GOT3 (cell line): ENCODE measurements around the gene IL32.
"Not testable (repeated sequence)": the region's sequence is repeated elsewhere in the genome, so short reads cannot be mapped to it uniquely, and the experiment has no call there.

Experiments
- DNase-seq: peaks from one replicate; lab custom pipeline; 2025; ENCODE audit warnings: mixed read lengths; lab: John Stamatoyannopoulos, UW

The IL32 gene

DNA sequence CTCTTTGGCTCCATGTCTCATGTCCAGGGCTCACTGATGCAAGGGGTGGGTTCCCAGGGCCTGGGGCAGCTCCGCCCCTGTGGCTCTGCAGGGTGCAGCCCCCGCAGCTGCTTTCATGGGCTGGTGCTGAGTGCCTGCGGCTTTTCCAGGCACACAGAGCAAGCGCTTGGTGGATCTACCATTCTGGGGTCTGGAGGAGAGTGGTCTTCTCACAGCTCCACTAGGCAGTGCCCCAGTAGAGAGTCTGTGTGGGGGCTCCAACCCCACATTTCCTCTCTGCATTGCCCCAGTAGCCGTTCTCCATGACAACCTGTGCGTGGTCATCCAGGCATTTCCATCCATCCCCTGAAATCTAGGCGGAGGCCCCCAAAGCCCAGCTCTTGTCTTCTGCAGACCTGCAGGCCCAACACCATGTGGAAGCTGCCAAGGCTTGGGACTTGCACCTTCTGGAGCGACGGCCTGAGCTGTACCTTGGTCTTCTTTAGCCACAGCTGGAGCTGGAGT, 5.2 kb downstream of the IL32 start:
- DNase-seq: no peak

DNA sequence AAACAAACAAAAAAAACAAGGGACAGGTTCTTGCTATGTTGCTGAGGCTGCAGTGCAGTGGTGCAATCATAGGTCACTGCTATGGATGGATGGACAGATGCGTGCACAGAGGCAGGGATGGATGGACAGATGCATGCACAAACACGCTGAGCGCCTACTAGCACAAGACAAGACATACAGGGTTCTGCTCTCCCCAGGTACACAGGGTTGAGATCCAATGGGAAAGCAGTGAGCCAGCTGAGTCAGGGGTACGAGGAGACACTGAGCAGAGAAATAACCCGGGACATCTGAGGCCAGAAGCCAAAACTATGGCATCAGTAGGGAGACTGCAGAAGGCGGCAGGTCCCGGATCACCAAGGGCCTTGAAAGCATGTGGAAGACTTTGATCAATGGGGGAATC, 6.2 kb downstream of the IL32 start:
- no peak for DNase-seq

DNA sequence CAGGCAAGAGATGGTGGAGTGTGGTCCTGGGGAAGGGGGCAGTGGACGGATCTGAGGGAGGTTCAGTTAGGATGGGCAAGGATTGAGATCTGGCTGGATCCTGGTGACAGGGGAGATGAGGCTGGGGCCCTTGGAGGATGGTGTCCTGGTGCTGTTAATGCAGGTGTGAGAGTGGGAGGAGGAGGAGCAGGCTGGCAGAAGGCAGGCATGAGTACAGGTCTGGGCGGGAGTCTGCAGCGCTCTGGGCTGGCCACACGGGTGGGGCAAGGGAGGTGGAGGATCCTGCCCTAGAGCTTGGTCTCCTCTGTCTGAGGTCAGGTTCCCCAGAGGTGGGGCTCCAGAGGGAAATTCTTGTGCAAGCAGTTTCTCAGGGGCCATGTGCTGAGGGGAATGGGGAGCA, 6.7 kb downstream of the IL32 start:
- DNase-seq: not testable (repeated sequence)

DNA sequence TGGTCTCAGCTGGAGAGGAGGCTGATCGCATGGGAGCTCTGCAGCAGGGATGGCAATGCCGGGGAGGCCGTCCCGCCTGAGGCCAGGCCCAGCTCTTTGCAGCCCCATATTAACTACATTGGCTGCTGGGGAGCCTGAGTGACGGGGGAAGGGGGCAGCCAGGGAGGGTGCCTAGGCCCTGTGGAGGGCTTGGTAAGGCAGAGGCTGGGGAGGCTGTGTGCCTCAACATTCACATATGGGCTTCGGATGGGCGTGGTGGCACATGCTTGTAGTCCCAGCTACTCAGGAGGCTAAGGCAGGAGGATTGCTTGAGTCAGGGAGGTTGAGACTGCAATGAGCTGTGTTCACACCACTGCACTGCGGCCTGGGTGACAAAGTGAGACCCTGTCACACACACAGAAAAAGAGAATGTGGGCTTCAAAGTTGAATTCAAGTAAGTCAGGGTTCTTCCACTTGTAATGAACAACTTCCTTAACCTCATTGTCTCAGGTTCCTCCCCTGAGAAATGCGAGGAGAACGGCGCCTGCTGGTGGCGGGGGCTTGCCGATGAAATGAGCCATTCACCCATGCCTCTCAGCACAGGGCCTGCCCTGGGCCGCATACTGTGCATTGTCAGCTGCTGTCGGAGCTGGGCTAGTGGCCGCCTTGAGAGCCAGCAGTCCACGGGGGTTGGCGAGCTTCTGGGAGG, 7.3 kb downstream of the IL32 start:
- DNase-seq: not testable (repeated sequence)

DNA sequence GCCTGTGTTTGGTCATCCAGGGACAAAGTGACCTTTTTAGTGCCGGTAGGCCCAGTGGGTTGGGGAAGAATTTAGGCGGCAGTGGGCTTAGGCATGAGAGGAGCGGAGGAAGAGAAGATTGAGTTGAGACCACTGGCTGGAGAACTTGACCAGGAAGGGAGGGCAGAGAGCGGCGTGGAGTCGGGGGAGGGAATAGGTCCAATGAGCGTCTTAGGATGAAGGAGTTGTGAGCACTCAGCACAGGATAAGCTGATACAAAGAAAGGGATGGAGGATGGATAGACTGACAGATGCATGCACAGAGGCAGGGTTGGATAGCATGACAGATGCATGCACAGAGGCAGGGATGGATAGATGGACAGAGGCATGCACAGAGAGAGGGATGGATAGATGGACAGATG, 8.0 kb downstream of the IL32 start:
- no peak for DNase-seq

DNA sequence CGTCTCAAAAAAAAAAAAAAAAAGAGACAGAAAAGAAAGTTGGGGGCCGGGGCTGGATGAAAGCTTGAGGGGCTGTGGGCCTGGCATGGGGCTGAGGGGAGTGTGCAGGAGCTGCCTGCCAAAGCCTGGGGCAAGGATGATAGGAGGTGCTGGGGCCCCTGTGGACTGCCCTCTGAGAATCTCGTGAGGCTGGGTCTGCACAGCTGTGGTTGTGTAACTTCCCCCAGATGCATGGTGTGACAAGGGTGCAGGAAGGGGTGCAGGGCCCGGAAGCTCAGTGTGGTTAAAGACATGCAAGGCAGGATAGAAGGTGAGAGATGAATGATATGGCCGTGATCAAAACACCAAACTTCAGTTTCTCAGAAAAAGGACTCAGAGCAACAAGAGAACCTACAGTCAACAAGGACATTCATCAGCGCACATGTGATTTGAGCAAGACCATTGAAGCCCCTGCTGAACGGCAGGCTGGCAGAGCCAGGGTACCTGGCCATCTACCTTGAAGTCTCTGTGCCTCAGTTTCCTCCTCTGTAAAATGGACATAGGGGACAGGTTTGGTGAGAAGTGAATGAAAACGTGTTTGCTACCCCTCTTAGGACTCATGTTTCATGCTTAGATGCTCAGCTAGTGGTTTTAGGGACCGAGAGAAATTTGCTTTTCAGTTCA, 9.6 kb downstream of the IL32 start:
- no peak for DNase-seq

DNA sequence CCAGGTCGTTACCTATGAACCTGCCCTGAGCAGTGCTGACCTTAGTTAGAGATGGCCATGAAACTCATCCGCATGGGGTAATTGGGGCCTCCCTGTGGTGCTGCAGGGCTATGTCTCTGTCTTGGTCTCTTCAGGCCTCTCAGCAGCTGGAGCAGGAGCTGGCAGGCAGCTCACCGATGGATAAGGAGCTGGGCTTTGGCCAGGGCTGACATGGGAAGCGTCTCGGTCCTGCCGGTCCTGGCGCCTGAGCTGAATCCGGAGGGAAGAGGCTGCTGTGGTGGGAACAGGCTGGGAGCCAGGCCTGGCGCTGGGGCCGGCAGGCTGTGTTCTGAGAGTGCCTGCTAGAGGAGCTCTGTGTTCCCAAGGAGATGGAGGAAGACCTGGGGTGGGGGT, 10.1 kb downstream of the IL32 start:
- DNase-seq: no peak

DNA sequence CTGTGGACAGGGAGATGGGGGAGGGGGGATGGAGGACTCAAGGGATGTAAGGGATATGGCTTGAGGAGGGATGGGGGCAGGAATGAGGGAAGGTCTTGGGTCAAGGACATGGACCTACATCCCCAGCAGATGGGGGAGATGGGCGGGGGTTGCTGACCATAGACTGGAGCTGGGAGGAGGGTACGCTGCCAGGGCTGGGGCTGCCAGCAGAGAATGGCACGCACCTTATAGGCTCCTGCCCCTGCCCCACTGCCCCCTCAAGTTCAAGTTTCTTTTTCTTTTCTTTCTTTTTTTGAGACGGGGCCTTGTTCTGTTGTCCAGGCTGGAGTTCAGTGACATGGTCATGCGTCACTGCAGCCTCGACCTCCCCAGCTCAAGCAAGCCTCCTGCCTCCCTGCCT, 10.5 kb downstream of the IL32 start:
- not testable (repeated sequence) for DNase-seq

DNA sequence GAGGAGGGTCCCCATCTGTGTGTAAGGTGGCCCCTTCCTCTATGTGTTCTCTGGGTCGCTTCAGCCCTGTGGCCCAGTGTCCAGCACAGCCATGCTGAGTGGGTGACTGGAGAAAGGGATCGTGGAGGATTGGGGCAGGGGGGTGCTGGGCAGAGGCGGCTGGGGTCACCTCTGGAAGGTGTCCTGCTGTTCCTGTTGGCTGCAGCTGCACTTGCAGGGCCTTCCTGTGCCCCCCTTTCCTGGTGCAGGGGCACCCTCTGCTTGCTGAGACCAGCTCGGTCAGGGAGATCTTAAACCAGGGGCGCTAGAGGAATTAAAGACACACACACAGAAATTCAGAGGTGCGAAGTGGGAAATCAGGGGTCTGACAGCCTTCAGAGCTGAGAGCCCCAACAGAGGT, 11.1 kb downstream of the IL32 start:
- DNase-seq: no peak

DNA sequence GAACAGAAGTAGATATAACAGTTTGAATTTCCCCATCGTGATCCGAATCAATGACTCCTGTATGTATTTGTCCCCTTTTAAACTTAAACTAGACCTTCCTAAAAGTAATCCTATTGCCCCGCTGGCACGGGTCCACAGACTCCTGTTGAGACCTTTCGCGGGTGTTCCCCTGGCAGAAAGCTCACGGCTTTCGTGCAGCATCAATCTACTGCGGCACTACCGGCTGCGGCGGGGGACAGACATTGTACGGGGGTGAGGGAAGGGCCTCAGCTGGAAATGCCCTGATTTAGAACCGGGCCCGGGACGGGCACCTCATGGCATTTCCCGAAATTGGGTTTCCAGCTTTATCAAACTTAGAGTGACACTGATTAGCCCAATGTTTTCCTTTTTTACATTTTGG, 14.6 kb downstream of the IL32 start:
- DNase-seq: no peak

DNA sequence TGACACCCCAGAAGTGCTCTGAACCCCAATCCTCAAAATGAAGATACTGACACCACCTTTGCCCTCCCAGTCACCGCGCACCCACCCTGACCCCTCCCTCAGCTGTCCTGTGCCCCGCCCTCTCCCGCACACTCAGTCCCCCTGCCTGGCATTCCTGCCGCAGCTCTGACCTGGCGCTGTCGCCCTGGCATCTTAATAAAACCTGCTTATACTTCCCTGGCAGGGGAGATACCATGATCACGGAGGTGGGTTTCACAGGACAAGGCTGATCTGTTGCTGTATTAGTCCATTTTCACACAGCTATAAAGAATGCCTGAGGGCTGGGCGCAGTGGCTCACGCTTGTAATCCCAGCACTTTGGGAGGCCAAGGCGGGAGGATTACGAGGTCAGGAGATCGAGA, 16.5 kb downstream of the IL32 start:
- not testable (repeated sequence) for DNase-seq

DNA sequence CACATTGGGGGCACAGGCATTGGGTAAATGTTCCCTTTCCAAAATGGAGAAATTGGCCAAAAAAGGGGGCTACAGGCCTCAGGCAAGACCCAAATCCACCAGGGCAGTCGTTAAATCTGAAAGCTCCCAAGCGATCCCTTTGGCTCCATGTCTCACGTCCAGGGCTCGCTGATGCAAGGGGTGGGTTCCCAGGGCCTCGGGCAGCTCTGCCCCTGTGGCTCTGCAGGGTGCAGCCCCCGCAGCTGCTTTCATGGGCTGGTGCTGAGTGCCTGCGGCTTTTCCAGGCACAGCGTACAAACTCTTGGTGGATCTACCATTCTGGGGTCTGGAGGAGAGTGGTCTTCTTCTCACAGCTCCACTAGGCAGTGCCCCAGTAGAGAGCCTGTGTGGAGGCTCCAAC, 18.0 kb downstream of the IL32 start:
- DNase-seq: not testable (repeated sequence)

DNA sequence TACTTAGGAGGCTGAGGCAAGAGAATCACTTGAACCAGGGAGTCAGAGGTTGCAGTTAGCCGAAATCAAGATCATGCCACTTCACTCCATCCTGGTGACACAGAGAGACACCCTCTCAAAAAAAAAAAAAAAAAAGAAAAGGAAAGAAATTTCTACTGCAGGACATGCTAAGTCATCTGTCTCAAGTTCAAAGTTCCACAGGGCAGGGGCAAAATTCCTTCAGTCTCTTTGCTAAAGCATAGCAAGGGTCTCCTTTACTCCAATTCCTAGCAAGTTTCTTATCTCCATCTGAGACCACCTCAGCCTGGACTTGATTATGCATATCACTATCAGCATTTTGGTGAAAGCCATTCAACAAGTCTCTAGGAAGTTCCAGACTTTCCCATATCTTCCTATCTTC, 19.1 kb downstream of the IL32 start:
- DNase-seq: no peak

DNA sequence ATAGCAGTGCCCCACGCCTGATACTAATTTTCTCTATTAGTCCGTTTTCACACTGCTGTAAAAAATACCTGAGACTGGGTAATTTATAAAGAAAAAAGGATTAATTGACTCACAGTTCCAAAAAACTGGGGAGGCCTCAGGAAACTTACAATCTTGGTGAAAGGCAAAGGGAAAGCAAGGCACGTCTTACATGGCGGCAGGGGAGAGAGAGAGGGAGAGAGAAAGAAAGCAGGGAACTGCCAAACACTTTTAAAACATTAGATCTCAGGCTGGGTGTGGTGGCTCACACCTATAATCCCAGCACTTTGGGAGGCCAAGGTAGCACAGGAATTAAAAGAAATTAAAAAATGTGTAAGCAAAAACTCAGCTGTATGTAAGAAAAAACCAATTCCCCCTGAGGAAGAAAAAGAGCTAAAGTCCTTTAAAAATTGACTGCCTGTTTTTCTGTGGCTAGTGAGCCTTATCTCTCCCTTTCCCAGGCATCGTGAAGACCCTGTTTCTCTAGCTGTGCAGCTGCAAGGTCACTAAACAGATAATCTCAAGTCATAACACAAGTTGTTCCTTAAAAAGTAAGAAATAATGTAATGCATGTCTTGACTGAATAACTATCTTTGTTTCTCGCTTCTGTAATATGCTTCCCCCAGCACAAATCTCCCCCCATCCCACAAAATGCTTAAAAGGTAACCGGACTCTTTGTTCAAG, 19.7 kb downstream of the IL32 start:
- no peak for DNase-seq

DNA sequence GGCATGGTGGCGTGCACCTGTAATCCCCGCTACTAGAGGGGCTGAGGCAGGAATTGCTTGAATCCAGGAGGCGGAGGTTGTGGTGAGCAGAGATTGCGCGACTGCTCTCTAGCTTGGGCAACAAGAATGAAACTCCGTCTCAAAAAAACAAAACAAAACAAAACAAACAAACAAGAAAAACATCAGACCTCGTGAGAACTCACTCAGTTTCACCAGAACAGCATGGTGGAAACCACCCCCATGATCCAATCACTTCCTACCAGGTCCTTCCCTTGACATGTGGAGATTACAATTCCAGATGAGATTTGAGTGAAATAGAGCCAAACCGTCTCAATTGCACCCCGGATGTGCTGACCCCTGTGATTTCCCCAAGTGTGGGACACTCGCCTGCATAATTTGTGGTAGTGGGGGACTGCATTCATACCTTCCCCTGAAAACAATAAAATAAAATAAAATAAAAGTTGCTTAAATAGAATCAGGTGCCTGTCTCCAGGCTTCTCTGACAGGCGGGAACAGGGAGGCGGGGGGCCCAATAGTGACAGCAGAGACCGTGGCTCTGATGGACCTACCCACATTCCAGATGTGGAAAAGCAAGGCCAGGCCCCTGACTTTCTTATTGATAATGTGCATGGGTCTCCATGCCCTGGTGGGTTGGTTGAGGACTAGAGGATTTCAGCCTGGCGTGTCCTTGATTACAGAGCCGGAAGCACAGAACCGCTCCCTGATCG, 20.6 kb downstream of the IL32 start:
- no peak for DNase-seq

DNA sequence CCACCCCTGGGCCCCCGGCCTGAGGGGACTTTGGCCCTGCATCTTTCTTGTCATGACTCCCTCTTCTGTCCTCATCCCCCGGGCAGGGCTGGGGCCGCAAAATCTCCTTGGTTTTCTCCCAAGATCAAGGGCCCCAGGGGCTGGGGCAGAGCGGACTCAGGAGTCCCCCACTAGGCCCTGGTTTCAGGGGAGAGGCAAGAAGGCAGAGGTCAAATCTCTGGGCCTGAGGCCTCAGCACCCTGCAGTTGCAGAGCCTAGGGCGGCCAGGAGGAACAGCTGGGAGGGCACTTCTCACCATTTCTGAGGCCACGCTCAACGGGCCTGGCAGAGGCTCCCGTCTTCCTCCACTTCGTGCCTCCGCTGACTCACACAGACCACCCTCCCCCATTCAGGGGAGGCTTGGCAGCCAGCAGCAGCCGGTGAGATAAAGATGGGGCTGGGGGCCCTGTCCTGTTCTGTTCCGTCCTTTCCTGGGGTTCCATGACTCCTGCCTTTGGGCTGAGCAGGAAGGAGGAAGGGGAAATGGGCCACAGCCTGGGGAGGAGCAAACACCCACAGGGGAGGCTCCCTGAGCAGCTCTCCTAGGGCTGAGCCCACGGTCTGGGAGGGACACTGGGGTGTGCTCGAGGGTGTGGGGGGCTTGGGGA, 21.3 kb downstream of the IL32 start:
- DNase-seq: no peak

DNA sequence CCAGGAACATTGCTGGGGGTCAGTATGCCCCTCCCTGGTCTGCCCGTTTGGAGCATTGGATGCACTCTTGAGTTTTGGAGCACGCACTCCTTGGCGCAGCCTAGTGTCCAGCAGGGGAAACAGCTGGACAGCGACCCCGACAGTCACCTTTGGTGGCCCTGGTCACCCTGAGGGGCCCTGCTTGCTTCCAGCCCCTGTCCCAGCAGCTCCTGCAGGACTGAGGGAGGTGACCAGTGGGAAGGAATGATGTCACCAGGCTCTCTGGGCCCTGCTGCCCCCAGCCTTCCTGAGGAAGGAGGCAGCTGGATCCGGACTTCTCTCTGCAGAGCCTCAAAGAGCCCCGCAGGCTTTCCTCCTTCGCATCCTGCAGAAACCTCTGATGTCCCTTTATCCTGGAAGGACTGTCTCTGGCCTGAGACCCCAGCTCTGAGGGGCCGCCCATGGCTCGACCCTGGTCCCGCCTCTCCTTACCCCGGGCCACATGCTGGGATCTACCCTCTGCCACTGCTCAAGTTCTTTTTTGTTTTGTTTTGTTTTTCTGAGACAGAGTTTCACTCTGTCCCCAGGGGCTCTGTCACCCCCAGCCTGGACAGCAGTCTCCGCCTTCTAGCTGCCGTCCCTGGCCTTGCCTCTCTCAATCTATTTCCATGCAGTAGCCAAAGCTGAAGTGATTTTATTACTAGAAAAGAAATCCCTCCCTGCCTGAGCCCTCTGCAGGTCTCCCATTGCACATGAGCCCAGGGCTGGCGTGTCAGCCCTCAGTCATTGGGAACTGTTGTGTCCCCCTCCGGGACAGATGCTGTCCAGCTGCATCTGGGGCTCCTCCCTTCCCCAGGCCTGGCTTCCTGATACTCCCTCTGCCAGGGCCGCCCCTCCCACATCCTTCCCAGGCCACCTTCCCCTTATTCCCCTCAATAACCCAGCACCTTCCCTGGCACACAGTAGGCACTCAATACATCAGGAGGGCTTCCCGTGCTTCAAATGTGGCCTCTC, 22.1 kb downstream of the IL32 start:
- no peak for DNase-seq

DNA sequence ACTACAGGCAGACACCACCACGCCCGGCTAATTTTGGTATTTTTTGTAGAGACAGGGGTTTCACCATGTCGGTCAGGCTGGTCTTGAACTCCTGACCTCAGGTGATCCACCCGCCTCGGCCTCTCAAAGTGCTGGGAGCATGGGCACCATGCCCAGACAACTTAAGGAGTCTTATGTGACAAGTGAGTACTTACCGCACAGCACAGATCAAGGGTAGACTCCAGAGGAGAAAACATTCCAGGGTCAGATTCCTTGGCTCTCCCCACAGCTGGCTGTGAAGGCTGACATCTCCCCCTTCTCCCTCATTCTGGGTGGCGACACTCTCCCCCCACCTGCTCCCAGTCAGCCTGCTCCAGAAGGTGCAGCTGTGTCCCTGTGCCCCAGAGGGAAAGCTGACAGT, 23.0 kb downstream of the IL32 start:
- DNase-seq: no peak

DNA sequence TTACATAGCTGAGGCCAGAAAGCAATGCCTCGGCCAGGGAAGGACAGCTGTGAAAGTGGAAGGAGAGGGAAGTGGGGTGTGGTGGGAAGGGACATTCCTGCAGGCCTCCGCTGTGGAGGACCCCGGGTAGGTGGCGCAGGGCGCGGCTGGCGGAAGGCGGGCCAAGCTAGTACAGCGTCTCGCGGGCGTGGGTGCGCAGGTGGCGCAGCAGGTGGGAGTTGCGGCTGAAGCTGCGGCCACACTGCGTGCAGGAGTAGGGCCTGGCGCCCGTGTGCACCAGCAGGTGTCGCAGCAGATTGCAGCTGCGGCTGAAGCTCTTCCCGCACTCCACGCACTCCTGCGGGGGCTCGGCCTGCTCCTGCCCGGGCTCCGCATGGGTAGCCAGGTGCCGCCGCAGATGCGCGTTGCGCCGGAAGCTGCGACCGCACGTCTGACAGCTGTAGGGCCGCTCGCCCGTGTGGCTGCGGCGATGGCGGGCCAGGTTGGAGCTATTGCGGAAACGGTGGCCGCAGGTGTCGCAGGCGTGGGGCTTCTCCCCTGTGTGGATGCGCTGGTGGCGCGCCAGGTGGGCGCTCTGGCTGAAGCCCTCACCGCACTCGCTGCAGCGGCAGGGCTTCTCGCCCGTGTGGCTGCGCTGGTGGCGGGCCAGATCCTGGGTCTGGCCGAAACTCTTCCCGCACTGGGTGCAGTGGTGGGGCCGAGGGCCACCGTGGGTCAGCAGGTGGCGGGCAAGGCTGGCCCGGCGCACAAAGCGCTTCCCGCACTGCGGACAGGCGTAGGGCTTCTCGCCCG, 23.7 kb downstream of the IL32 start:
- no peak for DNase-seq
